Progenitor cell of endocrine pancreas (in vitro differentiated cells): Measurements from ENCODE around the gene TPST2. TPM values are rescaled to one million over a fixed set of nuclear protein-coding genes. Genes with fewer than 3 reads are reported as not detected.

ENCODE experiments used
- DNase-seq: peaks from one replicate; pipeline ENCODE4 v3.0.0; 2021; ENCODE audit warnings: low spot score; ENCODE audit not compliant: unreplicated experiment
- H3K27ac Mint-ChIP-seq: 2 replicates; pipeline ENCODE4 v1.8.0; 2021; ENCODE audit warnings: mild to moderate bottlenecking, moderate library complexity, mixed read lengths
- H3K27me3 Mint-ChIP-seq: 2 replicates; pipeline ENCODE4 v1.8.0; 2021; ENCODE audit warnings: mixed read lengths
- H3K36me3 Mint-ChIP-seq: 2 replicates; pipeline ENCODE4 v1.8.0; 2022; ENCODE audit warnings: mixed read lengths; ENCODE audit not compliant: insufficient read depth
- H3K4me1 Mint-ChIP-seq: 2 replicates; pipeline ENCODE4 v1.8.0; 2021; ENCODE audit warnings: low read depth, mixed read lengths
- H3K4me3 Mint-ChIP-seq: 2 replicates; pipeline ENCODE4 v1.8.0; 2021; ENCODE audit warnings: low read depth, mild to moderate bottlenecking, moderate library complexity, mixed read lengths
- H3K9me3 Mint-ChIP-seq: 2 replicates; pipeline ENCODE4 v1.8.0; 2021; ENCODE audit warnings: low read depth, mixed read lengths
- CTCF ChIP-seq: fragments of 200-600 bp; sonication (generic); IDR thresholded peaks from one replicate; pipeline ENCODE4 v1.5.0; 2021; ENCODE audit warnings: antibody characterized with exemption, mild to moderate bottlenecking; ENCODE audit not compliant: unreplicated experiment
- total RNA-seq: library from RNA; stranded (reverse); gene quantifications from 2 replicates; pipeline ENCODE4 v1.2.1, GENCODE V29; 2021

Gene TPST2
- total RNA-seq, 1 donor from 2014 or later: 19.1 TPM

GRCh38 chr22:26481112-26481693 lies 108.7 kb downstream of the TPST2 start:
- H3K27ac Mint-ChIP-seq: no peak overlapping the region
- peaks cover 29% of the 10 kb centered on the region for H3K4me1 Mint-ChIP-seq
- DNase-seq: no peak
- no peaks in the 10 kb centered on the region for H3K9me3 Mint-ChIP-seq
- H3K4me3 Mint-ChIP-seq: no peak overlapping the region
- no peak for TF ChIP-seq CTCF
- peaks cover 17% of the 10 kb centered on the region for H3K36me3 Mint-ChIP-seq
- H3K27me3 Mint-ChIP-seq: no peaks in the 10 kb centered on the region

- H3K36me3 Mint-ChIP-seq: peaks cover 17% of the 10 kb centered on the region
- no peak for TF ChIP-seq CTCF
- peak overlapping the region; percentile 31 for H3K27ac Mint-ChIP-seq
- DNase-seq: no peak
- H3K9me3 Mint-ChIP-seq: no peaks in the 10 kb centered on the region
- no peak overlapping the region for H3K4me3 Mint-ChIP-seq
- H3K27me3 Mint-ChIP-seq: no peaks in the 10 kb centered on the region
- H3K4me1 Mint-ChIP-seq: peaks cover 29% of the 10 kb centered on the region
Measured at GRCh38 chr22:26480611-26480932, 109.4 kb downstream of the TPST2 start.

- H3K36me3 Mint-ChIP-seq: peaks cover 18% of the 10 kb centered on the region
- no peak for TF ChIP-seq CTCF
- H3K4me1 Mint-ChIP-seq: peaks cover 29% of the 10 kb centered on the region
- no peaks in the 10 kb centered on the region for H3K27me3 Mint-ChIP-seq
- DNase-seq: no peak
- peak overlapping the region; percentile 34 for H3K4me3 Mint-ChIP-seq
- H3K9me3 Mint-ChIP-seq: no peaks in the 10 kb centered on the region
- H3K27ac Mint-ChIP-seq: peak overlapping the region; percentile 47
Measured at GRCh38 chr22:26479792-26480610, 109.9 kb downstream of the TPST2 start.

- no peak for DNase-seq
- no peak for TF ChIP-seq CTCF
- Mint-ChIP-seq H3K36me3 (peaks cover 22% of the 10 kb centered on the region), H3K27me3 (no peaks in the 10 kb centered on the region), H3K4me1 (peaks cover 26% of the 10 kb centered on the region), H3K9me3 (no peaks in the 10 kb centered on the region), H3K4me3 (peak overlapping the region; percentile 34), H3K27ac (peak overlapping the region; percentile 47)
Measured at GRCh38 chr22:26479043-26479791, 110.7 kb downstream of the TPST2 start.

- Mint-ChIP-seq H3K4me1 (peaks cover 16% of the 10 kb centered on the region), H3K36me3 (peaks cover 26% of the 10 kb centered on the region), H3K9me3 (no peaks in the 10 kb centered on the region), H3K4me3 (no peak overlapping the region), H3K27ac (no peak overlapping the region), H3K27me3 (no peaks in the 10 kb centered on the region)
- no peak for TF ChIP-seq CTCF
- DNase-seq: no peak
Measured at GRCh38 chr22:26477341-26477731, 112.6 kb downstream of the TPST2 start.
